NB4 (cell line): ENCODE measurements around the gene MYO1G.

Experiments
- DNase-seq: peaks from one replicate; pipeline ENCODE4 v3.0.0; 2010; ENCODE audit warnings: low read depth
- H3K4me3 ChIP-seq: one replicate; pipeline ENCODE4 v1.5.1; 2011; ENCODE audit warnings: mild to moderate bottlenecking, low read depth, low read length, moderate library complexity
- CTCF ChIP-seq: IDR thresholded peaks from one replicate; pipeline ENCODE4 v1.5.1; 2012; ENCODE audit warnings: low read depth, low read length
- MAX ChIP-seq: IDR thresholded peaks from 2 replicates; pipeline ENCODE4 v1.6.1; 2011; ENCODE audit warnings: low read depth, low read length
- MYC ChIP-seq: IDR thresholded peaks from 2 replicates; pipeline ENCODE4 v1.6.1; 2011; ENCODE audit warnings: low read depth, low read length
- POLR2A ChIP-seq: IDR thresholded peaks from 2 replicates; pipeline ENCODE4 v1.6.1; 2011; ENCODE audit warnings: mild to moderate bottlenecking; ENCODE audit not compliant: insufficient read length; ENCODE audit errors: extremely low read depth

The MYO1G gene

GRCh38 chr7:44979481-44980392, 922 bp upstream of the MYO1G start:
- peak; percentile 59 for DNase-seq
- H3K4me3 ChIP-seq = peak overlapping the region; percentile 89
- TF ChIP-seq POLR2A (no peak), CTCF (peak; percentile 6)

- H3K4me3 ChIP-seq = peak overlapping the region; percentile 89
- DNase-seq = peak; percentile 82
- TF ChIP-seq POLR2A (no peak), CTCF (no peak), MYC (no peak), MAX (no peak; the same call in 1 of the 2 replicates)
Measured at GRCh38 chr7:44977959-44978335, 868 bp downstream of the MYO1G start.

GRCh38 chr7:44977304-44977958, 1.4 kb downstream of the MYO1G start:
- TF ChIP-seq MAX (no peak; the same call in none of the 2 replicates), POLR2A (peak; percentile 36)
- H3K4me3 ChIP-seq = peak overlapping the region; percentile 89

GRCh38 chr7:44976746-44977196, 2.0 kb downstream of the MYO1G start:
- no peak for TF ChIP-seq POLR2A
- no peak for TF ChIP-seq MAX
- TF ChIP-seq MYC = no peak
- TF ChIP-seq CTCF = no peak
- peak overlapping the region; percentile 89 for H3K4me3 ChIP-seq
- no peak for DNase-seq

More at GRCh38 chr7:44977304-44977958, 1.4 kb downstream of the MYO1G start:
- peak; percentile 97 for DNase-seq

GRCh38 chr7:44976040-44976745, 2.6 kb downstream of the MYO1G start:
- no peak for TF ChIP-seq MYC
- no peak for TF ChIP-seq CTCF
- no peak for TF ChIP-seq POLR2A
- TF ChIP-seq MAX = no peak
- DNase-seq = no peak
- H3K4me3 ChIP-seq = peak overlapping the region; percentile 89

- no peak for TF ChIP-seq MAX
- TF ChIP-seq CTCF = no peak
- TF ChIP-seq MYC = no peak
- TF ChIP-seq POLR2A = no peak
- no peak for DNase-seq
- H3K4me3 ChIP-seq = peak overlapping the region; percentile 89
Measured at GRCh38 chr7:44975331-44976039, 3.3 kb downstream of the MYO1G start.
